NCI-H82 treated with DMSO at 0.1 percent for 48 hours (cell line): Measurements from ENCODE around the gene TMEM156.
"Not testable (repeated sequence)": the region's sequence is repeated elsewhere in the genome, so short reads cannot be mapped to it uniquely, and the experiment has no call there.

Source experiments
- DNase-seq: peaks from one replicate; lab custom pipeline; 2025; ENCODE audit not compliant: unreplicated experiment; lab: John Stamatoyannopoulos, UW

Gene TMEM156

DNA sequence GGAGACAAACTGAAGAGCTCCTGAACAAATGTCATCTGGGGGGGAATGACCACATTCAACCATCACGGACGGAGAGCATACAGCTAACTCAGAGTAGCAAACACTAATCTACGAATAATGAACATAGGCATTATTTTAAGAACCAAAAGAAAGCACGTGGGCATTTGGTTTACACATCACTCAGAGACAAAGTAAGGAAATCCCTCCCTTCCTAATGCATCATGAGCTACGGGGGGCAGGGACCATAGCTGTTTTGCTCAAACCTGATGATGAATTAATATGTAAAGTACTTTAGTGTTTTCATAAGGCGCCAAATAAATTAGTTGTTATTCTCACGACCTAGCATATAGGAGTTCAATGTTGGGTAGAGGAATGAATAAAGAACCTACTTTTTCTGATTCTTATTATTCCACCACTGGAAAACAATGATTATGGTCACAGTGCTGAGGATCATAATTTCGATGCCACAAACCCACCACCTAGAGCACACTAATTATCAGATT lies 11.7 kb upstream of the TMEM156 start:
- no peak for DNase-seq

DNA sequence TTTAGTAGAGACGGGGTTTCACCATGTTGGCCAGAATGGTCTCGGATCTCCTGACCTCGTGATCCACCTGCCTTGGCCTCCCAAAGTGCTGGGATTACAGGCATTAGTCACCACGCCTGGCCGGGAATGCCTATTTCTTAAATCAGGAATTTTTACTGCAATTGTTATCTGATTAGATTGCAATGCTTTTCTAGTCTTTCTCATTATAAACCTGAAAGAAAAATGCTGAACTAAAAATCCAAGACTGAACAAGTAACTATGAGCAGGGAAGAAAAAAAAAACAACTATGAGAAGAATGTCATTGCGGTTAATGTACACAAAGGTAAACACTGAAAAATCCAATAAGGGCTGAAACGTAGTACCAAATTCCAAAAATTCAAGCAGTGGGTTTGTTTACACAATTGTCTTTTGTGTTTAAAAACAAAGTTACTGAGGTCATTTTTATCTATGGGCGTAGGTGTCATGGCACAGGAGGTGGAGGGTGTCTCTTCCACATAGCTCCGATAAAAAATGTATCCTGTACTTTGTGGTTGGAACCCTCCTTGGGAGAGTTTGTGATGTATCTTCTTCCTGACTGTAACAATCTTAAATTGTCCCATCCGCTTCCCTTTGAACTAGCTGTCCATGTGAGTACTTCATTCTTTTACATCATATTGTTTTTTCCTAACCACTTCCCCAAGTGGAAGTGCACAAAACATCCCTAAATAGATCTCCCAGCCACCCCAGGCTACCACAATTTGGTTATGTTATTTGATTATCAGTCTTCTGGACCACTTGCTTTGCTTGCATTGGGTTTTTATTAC lies 11.1 kb upstream of the TMEM156 start:
- no peak for DNase-seq

DNA sequence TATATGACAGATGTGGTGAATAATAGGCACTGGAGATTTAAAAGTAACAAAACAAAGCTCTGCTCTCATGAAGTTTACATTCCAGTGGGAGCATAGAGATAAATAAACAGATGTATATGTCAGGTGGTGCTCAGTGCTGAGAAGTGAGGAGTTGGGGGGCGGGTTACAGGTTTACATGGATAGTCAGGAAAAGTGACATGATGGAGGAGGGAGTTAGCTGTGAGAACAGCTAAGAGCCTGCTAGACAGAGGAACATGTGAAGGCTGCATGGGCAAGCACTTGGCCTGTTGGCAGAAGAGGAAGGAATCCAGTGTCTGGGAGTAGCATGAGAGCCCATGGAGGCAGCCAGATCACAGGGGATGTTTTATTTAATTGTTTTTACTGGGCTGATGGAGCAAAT lies 10.2 kb upstream of the TMEM156 start:
- no peak for DNase-seq

GRCh38 chr4:39039108-39039507 lies 6.9 kb upstream of the TMEM156 start:
- no peak for DNase-seq

DNA sequence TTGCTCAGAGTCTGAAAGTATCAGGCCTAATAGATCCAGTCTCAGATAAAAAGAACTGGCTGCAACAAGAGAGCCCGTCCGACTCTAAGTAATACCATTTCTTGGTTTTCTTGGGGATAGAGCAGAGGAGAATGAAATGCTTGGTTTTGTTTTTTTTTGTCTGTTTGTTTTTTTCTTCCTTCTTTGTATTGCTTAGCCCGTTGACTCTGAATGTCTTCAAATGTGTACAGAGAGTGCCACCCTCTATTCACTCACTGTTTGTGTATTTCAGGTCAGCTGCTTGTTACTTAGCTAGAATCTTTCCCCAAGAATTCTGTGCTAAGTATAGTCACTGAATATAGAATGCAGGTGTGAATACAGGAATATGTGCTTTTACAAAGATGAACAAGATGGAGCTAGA lies 5.7 kb upstream of the TMEM156 start:
- no peak for DNase-seq

GRCh38 chr4:39037491-39037825 lies 5.2 kb upstream of the TMEM156 start:
- DNase-seq = no peak

- no peak for DNase-seq
Observed at GRCh38 chr4:39036172-39036571, 4.0 kb upstream of the TMEM156 start.

GRCh38 chr4:39031590-39032020 lies 604 bp downstream of the TMEM156 start:
- DNase-seq = not testable (repeated sequence)

GRCh38 chr4:39030725-39031124 lies 1.5 kb downstream of the TMEM156 start:
- DNase-seq = no peak

GRCh38 chr4:39029752-39030694 lies 2.2 kb downstream of the TMEM156 start:
- no peak for DNase-seq

- no peak for DNase-seq
Observed at GRCh38 chr4:39026096-39026495, 6.1 kb downstream of the TMEM156 start.

- no peak for DNase-seq
Observed at GRCh38 chr4:39025552-39026085, 6.6 kb downstream of the TMEM156 start.

GRCh38 chr4:39024311-39024865 lies 7.8 kb downstream of the TMEM156 start:
- no peak for DNase-seq

DNA sequence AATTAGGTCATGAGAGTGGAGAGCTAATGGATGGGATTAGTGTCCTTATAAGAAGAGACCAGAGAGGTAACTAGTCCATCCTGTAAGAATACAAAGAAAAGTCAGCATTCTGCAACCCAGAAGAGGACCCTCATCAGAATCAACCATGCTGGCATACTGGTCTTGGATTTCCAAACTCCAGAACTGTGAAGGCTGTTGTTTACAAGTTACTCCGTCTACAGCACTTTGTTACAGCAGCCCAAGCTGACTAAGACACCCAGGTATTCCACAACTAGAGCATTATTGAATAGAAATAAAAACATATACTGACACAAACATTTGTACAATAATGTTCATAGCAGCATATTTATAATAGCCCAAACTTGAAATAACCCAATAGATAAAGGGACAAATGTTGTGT lies 9.2 kb downstream of the TMEM156 start:
- no peak for DNase-seq

GRCh38 chr4:39022241-39022640 lies 10.0 kb downstream of the TMEM156 start:
- no peak for DNase-seq

GRCh38 chr4:39021631-39022030 lies 10.6 kb downstream of the TMEM156 start:
- DNase-seq = no peak

DNA sequence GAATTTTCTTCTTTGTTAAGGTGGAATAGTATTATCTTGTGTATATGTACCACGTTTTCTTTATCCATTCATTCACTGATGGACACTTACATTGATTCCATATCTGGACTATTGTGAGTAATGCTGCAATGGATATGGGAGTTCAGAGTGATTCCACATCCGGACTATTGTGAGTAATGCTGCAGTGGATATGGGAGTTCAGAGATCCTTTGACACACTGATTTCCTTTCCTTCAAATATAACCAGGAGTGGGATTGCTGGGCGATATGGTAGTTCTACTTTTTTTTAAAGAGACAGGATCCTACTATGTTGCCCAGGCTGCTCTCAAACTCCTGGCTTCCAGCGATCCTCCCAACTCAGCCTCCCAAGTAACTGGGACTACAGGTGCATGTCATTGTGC lies 12.1 kb downstream of the TMEM156 start:
- DNase-seq = no peak

GRCh38 chr4:39014028-39014427 lies 18.2 kb downstream of the TMEM156 start:
- no peak for DNase-seq

DNA sequence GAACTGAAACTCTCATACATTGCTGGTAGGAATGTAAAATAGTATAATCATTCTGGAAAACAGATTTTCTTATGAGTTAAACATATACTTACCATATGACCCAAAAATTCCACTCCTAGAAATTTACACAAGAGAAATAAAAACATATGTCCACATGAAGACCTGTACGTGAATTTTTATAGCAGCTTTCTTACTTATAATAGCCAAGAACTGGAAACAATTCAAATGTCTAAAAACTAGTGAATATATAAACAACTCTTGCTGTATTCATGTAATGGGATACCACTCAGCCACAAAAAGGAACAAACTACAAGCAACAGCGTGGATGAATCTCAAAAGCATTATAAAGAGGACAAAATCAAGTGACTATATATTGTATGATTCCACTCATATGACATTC lies 27.5 kb downstream of the TMEM156 start:
- DNase-seq = no peak

DNA sequence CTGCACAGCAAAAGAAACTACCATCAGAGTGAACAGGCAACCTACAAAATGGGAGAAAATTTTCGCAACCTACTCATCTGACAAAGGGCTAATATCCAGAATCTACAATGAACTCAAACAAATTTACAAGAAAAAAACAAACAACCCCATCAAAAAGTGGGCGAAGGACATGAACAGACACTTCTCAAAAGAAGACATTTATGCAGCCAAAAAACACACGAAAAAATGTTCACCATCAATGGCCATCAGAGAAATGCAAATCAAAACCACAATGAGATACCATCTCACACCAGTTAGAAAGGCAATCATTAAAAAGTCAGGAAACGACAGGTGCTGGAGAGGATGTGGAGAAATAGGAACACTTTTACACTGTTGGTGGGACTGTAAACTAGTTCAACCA lies 30.2 kb downstream of the TMEM156 start:
- DNase-seq = not testable (repeated sequence)

DNA sequence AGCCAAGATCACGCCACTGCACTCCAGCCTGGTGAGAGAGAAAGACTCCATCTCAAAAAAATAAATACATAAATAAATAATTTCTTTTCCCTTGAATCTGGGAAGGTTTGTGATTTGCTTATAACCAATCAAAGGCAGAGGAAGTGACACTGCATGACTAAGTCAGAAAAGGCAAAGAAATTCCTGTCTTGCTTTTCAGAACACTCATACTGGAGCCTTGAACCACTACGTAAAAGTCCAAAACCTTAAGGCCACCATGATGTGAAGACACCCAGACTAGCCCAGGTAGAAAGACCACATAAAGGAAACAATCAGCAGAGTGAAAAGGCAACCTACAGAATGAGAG lies 36.6 kb downstream of the TMEM156 start:
- DNase-seq = no peak
